Breast epithelium (tissue), 4 donors: Measurements from ENCODE around the gene ARHGAP26. TPM values are rescaled to one million over a fixed set of nuclear protein-coding genes. Genes with fewer than 3 reads are reported as not detected.

Source experiments
- DNase-seq, 2 donors: peaks; one replicate each; pipeline ENCODE4 v3.0.0-alpha.2; 2019; ENCODE audit warnings: low spot score in 2 of 2
- H3K27ac ChIP-seq, 2 donors: fragments of 200-600 bp; sonication (generic) in 1 of 2; one replicate each; pipeline ENCODE4 v1.5.1; 2016 to 2019; ENCODE audit warnings: mild to moderate bottlenecking in 1 of 2
- H3K27me3 ChIP-seq, 2 donors: fragments of 200-600 bp; sonication (generic) in 1 of 2; one replicate each; pipeline versions ENCODE4 v1.5.1 to v1.6.0; 2017 to 2019; ENCODE audit warnings: control low read depth in 1 of 2, mild to moderate bottlenecking in 1 of 2
- H3K36me3 ChIP-seq: fragments of 200-600 bp; one replicate; pipeline ENCODE4 v1.5.1; 2019
- H3K4me1 ChIP-seq, 2 donors: fragments of 200-600 bp; sonication (generic); one replicate each; pipeline ENCODE4 v1.5.1; 2016 to 2019; ENCODE audit warnings: control low read depth in 1 of 2
- H3K4me3 ChIP-seq, 3 donors: fragments of 200-600 bp; sonication (generic); 1 replicate in 2 of 3; 2 replicates in 1 of 3; pipeline ENCODE4 v1.5.1; 2016 to 2019; ENCODE audit warnings: mild to moderate bottlenecking in 3 of 3, moderate library complexity in 2 of 3
- H3K9me3 ChIP-seq, 2 donors: fragments of 200-600 bp; sonication (generic) in 1 of 2; one replicate each; pipeline ENCODE4 v1.5.1; 2016 to 2019; ENCODE audit warnings: control low read depth in 1 of 2
- CTCF ChIP-seq, 3 donors: fragments of 450-650 bp; IDR thresholded peaks; one replicate each; pipeline ENCODE4 v1.5.1; 2016 to 2017; ENCODE audit warnings: antibody characterized with exemption in 3 of 3, mild to moderate bottlenecking in 3 of 3, moderate library complexity in 3 of 3
- POLR2A ChIP-seq: fragments of 450-650 bp; IDR thresholded peaks from one replicate; pipeline ENCODE4 v1.6.1; 2016; ENCODE audit warnings: antibody characterized with exemption, mild to moderate bottlenecking, moderate library complexity
- POLR2AphosphoS5 ChIP-seq, 3 donors: sonication (generic); formaldehyde crosslinking; IDR thresholded peaks; one replicate each; pipeline ENCODE4 v1.6.1; 2017; ENCODE audit warnings: antibody characterized with exemption in 3 of 3
- intact Hi-C: fragments of 100-400 bp; cut with DNase I; formaldehyde crosslinking; loops from one replicate; pipeline ENCODE4 v1.15.1; 2023; ENCODE audit warnings: low total_unique reads
- total RNA-seq, 3 donors: library from RNA; depleted of rRNA; stranded (reverse); fragments of >200 nt; gene quantifications; one replicate each; pipeline ENCODE4 v1.1.0, GENCODE V29; 2016

The ARHGAP26 gene
- total RNA-seq, 3 donors from 2014 or later, result 33.1 to 89.0 (median 56.4) TPM

DNA sequence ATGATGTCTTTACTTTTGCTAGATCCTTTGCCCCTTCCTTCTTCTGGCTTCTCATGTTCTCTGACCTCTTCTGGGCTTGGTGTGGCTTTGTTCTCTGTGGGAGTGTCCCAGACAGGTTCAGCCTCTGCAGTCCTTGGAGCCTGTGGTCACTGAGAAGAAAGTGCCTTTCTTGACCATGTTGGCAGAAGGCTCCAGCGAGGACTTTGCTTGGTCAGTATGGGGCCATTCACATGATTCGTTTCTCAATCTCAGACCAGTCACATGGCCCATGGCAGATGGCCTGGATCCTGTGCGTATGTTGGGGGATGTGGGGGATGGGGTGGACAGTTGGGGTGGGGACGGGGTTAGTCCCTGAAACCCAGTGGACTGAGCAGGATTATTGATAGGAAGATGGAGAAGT lies 274.1 kb downstream of the ARHGAP26 start:
- no peak for DNase-seq
- peak overlapping the region; percentile 25 to 64 for H3K27ac ChIP-seq
- TF ChIP-seq CTCF (IDR thresholded peaks at IDR 0.05) (no peak), POLR2AphosphoS5 (IDR thresholded peaks at IDR 0.05) (no peak), POLR2A (no peak)
- intact Hi-C loops, result no loop called here
- H3K4me3 ChIP-seq, result no peak overlapping the region
- H3K27me3 ChIP-seq, result no peaks in the 10 kb centered on the region
- no peaks in the 10 kb centered on the region for H3K4me1 ChIP-seq
- H3K36me3 ChIP-seq, result no peaks in the 10 kb centered on the region
- H3K9me3 ChIP-seq, result no peaks in the 10 kb centered on the region

DNA sequence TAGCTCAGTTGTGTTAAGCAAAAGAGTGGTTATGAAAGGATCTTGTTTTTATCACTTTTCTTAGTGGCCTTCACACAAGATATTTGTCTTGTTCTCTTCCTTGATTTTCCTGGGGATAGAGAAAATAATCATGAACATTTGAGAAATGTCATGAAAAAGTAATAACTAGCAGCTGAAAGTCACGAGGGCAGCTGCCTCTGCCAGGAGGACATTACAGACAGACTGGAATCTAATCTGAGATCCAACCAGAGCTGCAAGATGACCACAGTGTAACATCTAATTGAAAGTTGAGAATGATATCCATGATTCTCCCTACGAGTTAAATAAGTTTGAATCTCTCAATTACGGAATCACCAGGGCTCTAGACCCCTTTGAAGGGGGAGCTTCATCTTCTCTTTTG lies 274.9 kb downstream of the ARHGAP26 start:
- intact Hi-C loops, result no loop called here
- Histone ChIP-seq H3K9me3 (no peaks in the 10 kb centered on the region), H3K4me3 (no peak overlapping the region), H3K27ac (peak overlapping the region in 1 of 2 donors; percentile 64), H3K36me3 (no peaks in the 10 kb centered on the region), H3K27me3 (no peaks in the 10 kb centered on the region), H3K4me1 (no peaks in the 10 kb centered on the region)
- no peak for TF ChIP-seq CTCF (IDR thresholded peaks at IDR 0.05)
- TF ChIP-seq POLR2AphosphoS5 (IDR thresholded peaks at IDR 0.05), result no peak
- no peak for TF ChIP-seq POLR2A
- DNase-seq, result no peak

- Histone ChIP-seq H3K27ac (no peak overlapping the region), H3K9me3 (no peaks in the 10 kb centered on the region), H3K27me3 (no peaks in the 10 kb centered on the region), H3K4me1 (peaks cover 0 to 2% of the 10 kb centered on the region in 2 donors), H3K36me3 (no peaks in the 10 kb centered on the region), H3K4me3 (no peak overlapping the region)
- DNase-seq, result no peak
- TF ChIP-seq POLR2AphosphoS5 (IDR thresholded peaks at IDR 0.05), result no peak
- TF ChIP-seq CTCF (IDR thresholded peaks at IDR 0.05), result no peak
- TF ChIP-seq POLR2A, result no peak
- intact Hi-C loops, result no loop called here
Measured at GRCh38 chr5:143046314-143046713, 276.1 kb downstream of the ARHGAP26 start.

DNA sequence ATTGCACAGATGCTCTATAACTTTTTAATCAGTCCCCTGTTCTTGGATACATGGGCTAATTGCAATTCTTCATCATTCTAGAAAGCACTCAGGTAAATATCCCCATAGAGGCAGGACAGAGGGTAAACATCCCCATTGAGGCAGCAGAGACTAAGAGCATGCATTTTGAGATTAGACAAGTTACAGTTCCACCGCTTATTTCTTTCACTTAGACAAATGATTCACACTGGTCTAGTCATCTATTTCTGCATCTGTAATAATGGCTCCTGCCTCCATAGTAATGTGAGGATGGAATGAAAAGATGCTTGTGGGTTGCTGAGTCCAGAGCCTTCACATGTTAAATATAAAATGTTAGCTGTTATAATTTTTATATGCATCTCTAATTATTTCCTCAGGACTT lies 276.9 kb downstream of the ARHGAP26 start:
- Histone ChIP-seq H3K27ac (no peak overlapping the region), H3K4me3 (no peak overlapping the region), H3K9me3 (no peaks in the 10 kb centered on the region), H3K4me1 (peaks cover 0 to 3% of the 10 kb centered on the region in 2 donors), H3K36me3 (no peaks in the 10 kb centered on the region), H3K27me3 (no peaks in the 10 kb centered on the region)
- no peak for DNase-seq
- intact Hi-C loops, result no loop called here
- TF ChIP-seq POLR2AphosphoS5 (IDR thresholded peaks at IDR 0.05) (no peak), POLR2A (no peak), CTCF (IDR thresholded peaks at IDR 0.05) (no peak)

GRCh38 chr5:143050183-143050582 lies 280.0 kb downstream of the ARHGAP26 start:
- Histone ChIP-seq H3K36me3 (no peaks in the 10 kb centered on the region), H3K27me3 (no peaks in the 10 kb centered on the region), H3K4me3 (no peak overlapping the region), H3K9me3 (no peaks in the 10 kb centered on the region), H3K27ac (no peak overlapping the region), H3K4me1 (peaks cover 0 to 3% of the 10 kb centered on the region in 2 donors)
- DNase-seq, result no peak
- TF ChIP-seq POLR2AphosphoS5 (IDR thresholded peaks at IDR 0.05), result no peak
- TF ChIP-seq CTCF (IDR thresholded peaks at IDR 0.05), result no peak
- no peak for TF ChIP-seq POLR2A
- intact Hi-C loops, result no loop called here
